Prostate gland (tissue), 2 donors: ENCODE results near the gene ROBO2. TPM values are rescaled to one million over a fixed set of nuclear protein-coding genes. Genes with fewer than 3 reads are reported as not detected.

Experiments used
- DNase-seq: peaks from one replicate; pipeline ENCODE4 v3.0.0-alpha.2; 2019; ENCODE audit warnings: low spot score
- H3K27ac ChIP-seq, 2 donors: fragments of 200-600 bp; sonication (generic); 2 replicates each; pipeline ENCODE4 v1.5.1; 2017 to 2019
- H3K27me3 ChIP-seq: fragments of 200-600 bp; sonication (generic); replicated peaks from 2 replicates; pipeline ENCODE4 v1.5.1; 2019; ENCODE audit not compliant: insufficient read depth
- H3K36me3 ChIP-seq, 2 donors: fragments of 200-600 bp; sonication (generic); 1 replicate in 1 of 2; 2 replicates in 1 of 2; pipeline versions ENCODE4 v1.5.1 to v1.8.1; 2017 to 2019
- H3K4me1 ChIP-seq: fragments of 200-600 bp; sonication (generic); replicated peaks from 2 replicates; pipeline ENCODE4 v1.5.1; 2019
- H3K4me3 ChIP-seq, 2 donors: fragments of 200-600 bp; sonication (generic); 2 replicates each; pipeline ENCODE4 v1.5.1; 2017 to 2019
- H3K9me3 ChIP-seq: fragments of 200-600 bp; sonication (generic); 2 replicates; pipeline ENCODE4 v1.5.1; 2017
- CTCF ChIP-seq, 4 experiments: fragments of 200-600 bp in 2 of 4; fragments of 450-650 bp in 2 of 4; sonication (generic) in 2 of 4; IDR thresholded peaks; 1 replicate in 3 of 4; 2 replicates in 1 of 4; pipeline ENCODE4 v1.5.1; 2016 to 2019; ENCODE audit warnings: antibody characterized with exemption in 4 of 4, mild to moderate bottlenecking in 2 of 4, moderate library complexity in 2 of 4
- POLR2A ChIP-seq: fragments of 450-650 bp; IDR thresholded peaks from one replicate; pipeline ENCODE4 v1.6.1; 2016; ENCODE audit warnings: antibody characterized with exemption, mild to moderate bottlenecking
- POLR2AphosphoS5 ChIP-seq: sonication (generic); formaldehyde crosslinking; IDR thresholded peaks from one replicate; pipeline ENCODE4 v1.6.1; 2017; ENCODE audit warnings: antibody characterized with exemption
- WGBS: methylation state at CpG from one replicate; pipeline ENCODE4 v1.1.5; 2018; 5-methylcytosine and 5-hydroxymethylcytosine counted together
- intact Hi-C: fragments of 100-400 bp; cut with DNase I; formaldehyde crosslinking; loops from one replicate; pipeline ENCODE4 v1.14.2; 2022
- total RNA-seq, 2 donors: library from RNA; depleted of rRNA; stranded (reverse); fragments of >200 nt; gene quantifications; one replicate each; pipeline ENCODE4 v1.1.0, GENCODE V29; 2016

The ROBO2 gene
- total RNA-seq = 10 to 100 TPM in 1 of 2 donors, 1 to 10 TPM in 1; 3.6 to 18.2 TPM

- Histone ChIP-seq H3K27me3 (no peaks in the 10 kb centered on the region), H3K27ac (peak within 1 kb of the TSS in 1 of 2 donors; percentile 17), H3K4me1 (no peaks in the 10 kb centered on the region), H3K4me3 (peak within 1 kb of the TSS; percentile 23 to 33), H3K36me3 (no peaks in the 10 kb centered on the region), H3K9me3 (no peaks in the 10 kb centered on the region)
- no peak for DNase-seq
- no peak for TF ChIP-seq POLR2A
- no peak for TF ChIP-seq CTCF (IDR thresholded peaks at IDR 0.05)
- TF ChIP-seq POLR2AphosphoS5 = no peak
- intact Hi-C loops = loop anchor here (2.0 to 10.0 kb wide), 2 partner anchors 215 to 1605 kb away; no protein-coding TSS in a partner anchor
- WGBS = 2% methylated on average over 53 of the region's 54 CpGs
Measured at GRCh38 chr3:77039606-77040171, at the start of gene ROBO2. Gene ROBO2, plus strand, starts transcription at chr3:77040099. Its CDS starts 687 bp downstream, at chr3:77040786.

- no peak overlapping the region for H3K27ac ChIP-seq
- H3K4me3 ChIP-seq = no peak overlapping the region
- TF ChIP-seq POLR2A (no peak), POLR2AphosphoS5 (no peak), CTCF (IDR thresholded peaks at IDR 0.05) (no peak)
- DNase-seq = no peak
- H3K4me1 ChIP-seq = no peaks in the 10 kb centered on the region
- no peaks in the 10 kb centered on the region for H3K9me3 ChIP-seq
- no peaks in the 10 kb centered on the region for H3K27me3 ChIP-seq
- no peaks in the 10 kb centered on the region for H3K36me3 ChIP-seq
- WGBS = 64% methylated on average over 5 of the region's 5 CpGs
- intact Hi-C loops = no loop called here
Measured at GRCh38 chr3:76990606-76991005, 49.3 kb upstream of the ROBO2 start.

GRCh38 chr3:76991165-76991564, 48.7 kb upstream of the ROBO2 start:
- Histone ChIP-seq H3K9me3 (no peaks in the 10 kb centered on the region), H3K36me3 (no peaks in the 10 kb centered on the region), H3K4me3 (no peak overlapping the region), H3K27me3 (no peaks in the 10 kb centered on the region), H3K4me1 (no peaks in the 10 kb centered on the region), H3K27ac (no peak overlapping the region)
- intact Hi-C loops = no loop called here
- DNase-seq = no peak
- TF ChIP-seq POLR2AphosphoS5 = no peak
- no peak for TF ChIP-seq POLR2A
- TF ChIP-seq CTCF (IDR thresholded peaks at IDR 0.05) = no peak
- WGBS = 97% methylated on average over 3 of the region's 3 CpGs

GRCh38 chr3:76997733-76998132, 42.2 kb upstream of the ROBO2 start:
- DNase-seq = no peak
- Histone ChIP-seq H3K27me3 (no peaks in the 10 kb centered on the region), H3K4me3 (no peak overlapping the region), H3K4me1 (no peaks in the 10 kb centered on the region), H3K9me3 (no peaks in the 10 kb centered on the region), H3K27ac (no peak overlapping the region), H3K36me3 (no peaks in the 10 kb centered on the region)
- no peak for TF ChIP-seq POLR2AphosphoS5
- intact Hi-C loops = no loop called here
- WGBS = 86% methylated on average over 2 of the region's 2 CpGs

- Histone ChIP-seq H3K36me3 (no peaks in the 10 kb centered on the region), H3K27me3 (no peaks in the 10 kb centered on the region), H3K4me3 (no peak overlapping the region), H3K9me3 (no peaks in the 10 kb centered on the region), H3K27ac (no peak overlapping the region), H3K4me1 (no peaks in the 10 kb centered on the region)
- TF ChIP-seq POLR2AphosphoS5 (no peak), CTCF (IDR thresholded peaks at IDR 0.05) (no peak), POLR2A (no peak)
- DNase-seq = no peak
- 95% methylated on average over 3 of the region's 3 CpGs for WGBS
- intact Hi-C loops = no loop called here
Measured at GRCh38 chr3:76998555-76998954, 41.3 kb upstream of the ROBO2 start.
